ENCODE measurements around the gene SLC2A10.

SLC2A10 gene

DNA sequence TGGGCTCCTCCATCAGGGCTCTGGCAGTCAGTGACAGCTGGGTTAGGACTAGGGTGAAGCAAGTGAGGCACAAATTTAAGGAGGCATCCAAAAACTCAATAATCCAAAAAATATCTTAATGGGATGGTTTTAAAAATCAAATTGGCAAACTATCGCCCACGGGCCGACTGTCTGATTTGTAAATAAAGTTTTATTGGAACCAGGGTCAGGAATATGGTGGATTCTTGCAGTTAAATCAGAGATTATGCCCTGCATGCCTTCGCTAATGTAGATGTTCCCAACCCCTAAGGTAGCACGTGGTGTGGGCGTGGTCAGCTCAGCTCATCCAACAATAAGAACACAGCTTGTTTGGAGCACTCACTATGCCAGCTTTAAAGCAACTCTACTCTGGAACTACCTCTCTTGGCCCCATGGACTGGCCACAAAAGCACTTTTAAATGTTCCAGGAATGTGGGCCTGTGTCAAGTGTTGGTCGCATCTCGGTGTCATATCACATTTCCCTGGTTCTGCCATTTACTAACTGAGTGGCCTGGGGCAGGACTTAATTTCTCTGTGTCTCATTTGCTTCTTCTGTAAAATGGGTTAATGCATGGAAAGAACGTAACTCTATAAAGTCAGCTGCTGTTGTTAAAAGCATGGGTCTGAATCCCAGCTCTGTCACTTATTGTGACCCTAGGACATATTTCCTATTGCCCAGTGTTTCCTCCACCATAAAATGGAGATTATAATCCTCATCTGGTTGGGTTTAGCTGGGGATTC is 27.2 kb upstream of the SLC2A10 start:
- DNase-seq: no peak

GRCh38 chr20:46683011-46683667 is 26.3 kb upstream of the SLC2A10 start:
- DNase-seq: no peak

GRCh38 chr20:46683668-46683938 is 25.8 kb upstream of the SLC2A10 start:
- no peak for DNase-seq

GRCh38 chr20:46683939-46684750 is 25.3 kb upstream of the SLC2A10 start:
- peak; percentile 79 for DNase-seq

DNA sequence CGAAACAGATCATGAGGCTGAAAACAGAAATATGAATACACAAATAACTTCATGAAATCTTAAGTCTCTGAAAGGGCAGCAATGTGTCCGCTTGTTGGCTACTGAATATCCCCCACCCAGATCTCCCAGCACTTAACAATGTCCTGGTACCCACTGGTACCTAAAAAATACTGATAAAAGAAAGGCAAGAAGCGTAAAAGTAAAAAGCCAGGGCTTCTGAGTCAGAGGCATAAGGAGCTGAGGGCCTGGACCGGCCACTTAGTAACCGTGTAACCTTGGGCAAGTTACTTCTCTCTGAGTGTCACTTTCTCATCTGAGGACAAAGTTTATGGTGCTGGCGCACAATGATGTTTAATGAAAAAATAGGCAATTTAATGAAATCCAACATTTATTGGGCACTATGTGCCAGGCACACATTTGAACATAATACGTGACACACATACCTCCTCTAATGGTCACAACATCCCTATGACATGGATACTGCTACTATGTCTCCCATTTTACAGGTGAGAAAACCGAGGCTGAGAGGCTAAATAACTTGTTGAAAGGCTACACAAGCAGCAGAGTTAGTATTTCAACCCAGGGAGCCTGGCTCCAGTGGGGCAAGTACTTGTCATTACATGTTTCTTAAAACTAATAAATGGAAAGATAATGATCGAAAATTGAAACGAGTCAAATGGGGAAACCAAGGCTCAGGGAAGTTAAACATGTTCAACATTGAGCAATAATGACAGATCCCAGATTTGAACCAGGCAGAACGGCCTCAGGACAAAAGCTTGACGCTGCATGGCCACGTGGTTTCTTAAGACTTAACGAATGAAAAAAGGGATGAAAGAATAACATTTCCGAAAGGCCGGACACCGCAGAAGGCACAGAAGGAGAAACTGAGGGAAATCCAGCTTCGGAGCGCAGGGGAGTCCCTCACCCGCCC is 21.0 kb upstream of the SLC2A10 start:
- no peak for DNase-seq

DNA sequence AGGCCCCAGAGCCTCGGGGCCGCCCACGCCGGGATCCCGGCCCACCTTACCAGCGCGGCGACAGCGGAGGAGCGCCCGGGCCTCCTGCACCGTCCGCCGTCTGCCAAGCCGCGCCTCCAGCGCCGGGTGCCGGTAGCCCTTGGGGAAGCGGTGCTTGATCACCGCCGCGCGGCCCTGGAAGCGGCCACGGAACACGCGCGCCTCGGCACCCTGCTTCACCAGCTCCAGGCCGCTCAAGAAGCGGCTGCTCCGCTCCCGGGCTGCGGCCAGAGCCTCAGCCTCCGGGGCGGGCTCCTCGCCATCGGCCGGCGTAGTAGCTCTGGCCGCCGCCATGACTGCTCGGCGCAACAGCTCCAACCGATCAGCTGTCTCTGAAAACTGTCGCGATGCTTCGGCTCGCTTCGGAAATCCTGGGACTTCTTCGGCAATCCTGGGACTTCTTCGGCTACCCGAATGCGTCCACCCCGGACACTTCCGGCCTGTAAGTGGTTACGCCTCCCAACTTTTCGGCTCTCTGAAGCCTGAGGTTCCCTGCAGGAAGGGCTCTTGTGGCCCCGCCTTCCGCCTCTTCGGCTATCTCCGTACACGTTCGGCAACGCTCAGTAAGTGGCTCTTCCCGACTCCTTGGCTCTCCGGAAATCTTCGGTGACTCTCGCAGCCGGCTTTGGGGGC is 20.2 kb upstream of the SLC2A10 start, which contains the start of gene TP53RK:
Gene TP53RK, minus strand, starts transcription at position 363 of the 672 bp plus-strand sequence. Its CDS starts 30 bp downstream, at position 333.
- peak; percentile 100 for DNase-seq

- DNase-seq: no peak
Measured at GRCh38 chr20:46689754-46690085, 19.7 kb upstream of the SLC2A10 start.

DNA sequence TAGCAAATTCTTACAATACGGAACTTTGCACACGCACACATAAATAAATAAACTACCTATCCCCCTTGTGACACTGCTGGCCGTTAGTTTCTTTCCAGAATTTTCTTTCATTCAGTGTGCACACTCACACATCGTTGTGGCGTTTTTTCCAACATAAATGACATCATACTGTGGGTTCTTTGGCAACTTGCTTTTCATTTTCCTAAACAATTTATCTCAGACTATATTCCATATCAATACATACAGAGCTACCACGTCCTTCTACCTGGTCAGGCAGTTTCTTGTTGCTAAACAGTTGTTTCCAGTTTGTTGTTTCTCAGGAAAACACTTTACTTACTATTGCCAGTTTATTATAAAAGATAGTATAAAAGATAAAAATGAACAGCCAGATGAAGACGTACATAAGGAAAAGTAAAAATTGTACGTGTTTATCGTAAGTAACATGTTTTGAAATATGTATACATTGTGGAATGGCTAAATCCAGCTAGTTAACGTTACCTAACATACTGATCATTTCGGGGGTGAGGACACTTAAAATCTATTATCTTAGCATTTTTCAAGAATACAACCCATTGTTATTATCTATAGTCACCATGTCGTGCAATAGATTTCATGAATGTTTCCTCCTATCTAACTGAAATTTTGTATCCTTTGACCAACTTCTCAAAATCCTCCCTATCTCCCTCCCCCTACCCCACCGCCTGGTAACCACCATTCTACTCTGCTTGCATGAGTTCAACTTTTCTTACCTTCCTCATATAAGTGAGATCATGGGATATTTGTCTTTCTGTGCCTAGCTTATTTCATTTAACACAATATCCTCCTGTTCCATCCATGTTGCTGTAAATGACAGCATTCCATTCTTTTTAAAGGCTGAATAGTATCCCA is 19.0 kb upstream of the SLC2A10 start:
- no peak for DNase-seq

GRCh38 chr20:46691196-46691595 is 18.3 kb upstream of the SLC2A10 start:
- no peak for DNase-seq

DNA sequence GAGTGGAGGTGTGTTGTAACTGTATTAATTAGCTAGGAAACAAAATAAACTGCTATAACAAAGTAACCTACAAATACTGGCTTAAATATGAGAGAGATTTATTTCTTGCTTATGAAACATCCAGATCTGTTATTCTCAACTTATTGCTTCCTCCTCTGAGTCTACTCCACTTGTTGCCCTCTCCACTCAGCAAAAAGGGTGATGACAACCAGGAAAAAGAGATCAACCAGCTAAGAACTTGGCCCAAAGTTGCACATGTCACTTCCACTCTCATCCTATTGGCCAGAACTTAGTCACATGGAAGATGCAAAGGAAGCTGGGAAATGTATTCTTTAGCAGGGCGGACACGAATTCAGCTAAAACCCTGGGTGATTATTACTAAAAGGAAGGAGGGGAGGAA is 15.0 kb upstream of the SLC2A10 start:
- peak; percentile 63 for DNase-seq

DNA sequence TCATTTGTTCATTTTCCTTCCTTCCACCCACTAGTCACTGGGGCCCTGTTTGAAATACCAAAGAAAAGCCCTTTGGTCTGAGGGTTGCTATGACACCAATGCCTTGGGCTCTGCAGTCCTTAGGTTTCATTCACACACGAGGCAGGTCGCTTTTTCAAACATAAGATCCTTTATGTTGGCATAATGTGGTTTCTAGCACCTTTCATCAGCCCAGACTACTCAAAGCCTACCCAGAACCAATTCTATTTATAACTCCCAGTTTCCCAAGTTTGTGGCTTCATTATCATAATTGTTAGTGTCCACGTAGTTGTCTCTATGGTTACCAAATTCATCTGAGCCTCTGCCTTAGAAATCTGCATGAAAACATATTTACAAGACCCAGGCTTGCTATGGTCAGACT is 13.6 kb upstream of the SLC2A10 start:
- DNase-seq: peak; percentile 62

DNA sequence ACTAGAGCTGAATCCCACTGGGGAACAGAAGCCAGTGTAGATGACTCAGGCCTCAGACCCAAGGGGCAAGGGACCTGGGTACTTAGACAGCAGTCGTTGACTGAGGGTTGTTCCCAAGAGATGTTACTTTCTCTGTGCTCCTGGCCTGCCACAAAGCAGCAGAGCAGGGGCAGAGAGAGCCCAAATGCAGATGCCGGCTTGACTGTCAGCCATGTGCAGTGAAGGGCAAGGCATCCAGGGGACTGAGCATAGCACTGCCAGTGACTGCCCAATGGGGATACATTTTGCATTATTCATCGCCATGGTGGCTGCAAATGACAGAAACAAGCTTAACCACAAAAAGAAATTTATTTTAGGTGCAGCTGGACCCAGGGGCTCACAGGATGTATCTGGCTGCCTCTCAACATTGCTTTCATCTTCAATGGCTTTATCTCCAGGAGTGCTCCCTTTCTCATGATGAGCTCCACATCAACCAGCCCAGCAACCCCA is 12.6 kb upstream of the SLC2A10 start:
- no peak for DNase-seq

DNA sequence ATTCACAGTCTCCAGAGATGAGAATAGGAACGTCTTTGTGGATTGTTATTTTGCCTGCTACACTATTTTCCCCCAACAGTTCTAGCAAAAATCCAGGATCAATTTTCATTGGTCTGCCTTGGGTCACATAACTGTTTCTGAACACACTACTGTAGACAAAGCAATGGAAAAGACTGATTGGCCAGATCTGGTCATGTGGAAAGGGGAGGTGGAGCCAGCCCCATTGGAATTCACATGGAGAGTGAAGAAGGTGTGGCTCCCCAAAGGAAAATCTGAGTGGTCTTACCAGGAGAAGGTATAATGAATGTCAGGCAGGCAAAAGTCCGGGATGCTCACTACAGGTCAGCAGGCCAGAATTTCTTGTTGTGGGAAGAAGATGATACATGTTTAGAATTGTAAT is 10.7 kb upstream of the SLC2A10 start:
- no peak for DNase-seq

- DNase-seq: peak; percentile 49
Measured at GRCh38 chr20:46699651-46700359, 9.6 kb upstream of the SLC2A10 start.

DNA sequence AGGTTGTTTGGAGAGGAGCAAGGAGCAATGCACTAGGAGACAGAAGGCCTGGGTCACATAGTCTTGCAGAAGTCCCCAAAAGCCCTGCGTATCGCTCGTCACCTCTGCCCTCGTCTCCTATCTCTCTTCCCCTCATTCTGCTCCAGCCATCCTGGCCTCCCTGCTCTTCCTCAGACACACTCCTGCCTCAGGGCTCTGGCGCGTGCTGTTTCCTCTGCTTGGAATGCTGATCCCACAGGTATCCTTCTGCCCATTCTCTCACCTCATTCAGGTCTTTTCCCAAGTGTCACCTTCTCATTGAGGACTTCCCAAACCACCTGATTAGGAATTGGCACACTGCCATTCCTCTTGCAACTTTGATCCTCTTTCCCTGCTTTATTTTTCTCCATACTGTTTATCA is 9.0 kb upstream of the SLC2A10 start:
- no peak for DNase-seq

- no peak for DNase-seq
Measured at GRCh38 chr20:46701057-46701456, 8.4 kb upstream of the SLC2A10 start.

DNA sequence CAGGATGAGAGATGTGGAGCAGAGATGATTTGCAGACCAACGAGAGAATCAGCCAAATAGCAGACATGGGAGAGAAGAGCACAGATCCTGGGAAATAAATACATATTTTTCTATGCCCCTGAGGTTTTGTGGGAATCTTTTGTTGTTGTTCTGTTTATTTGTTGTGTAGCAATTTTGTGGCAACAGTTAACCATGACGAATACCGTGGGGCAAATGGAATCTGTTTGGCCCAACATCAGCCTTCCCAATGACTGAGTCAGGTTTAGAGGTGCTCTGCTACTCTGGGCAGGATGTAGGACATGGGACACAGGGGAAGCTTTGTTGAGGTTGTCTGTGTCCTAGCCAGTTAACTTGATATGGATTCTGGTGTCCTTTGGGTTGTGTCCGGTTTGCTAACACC is 7.9 kb upstream of the SLC2A10 start:
- no peak for DNase-seq

DNA sequence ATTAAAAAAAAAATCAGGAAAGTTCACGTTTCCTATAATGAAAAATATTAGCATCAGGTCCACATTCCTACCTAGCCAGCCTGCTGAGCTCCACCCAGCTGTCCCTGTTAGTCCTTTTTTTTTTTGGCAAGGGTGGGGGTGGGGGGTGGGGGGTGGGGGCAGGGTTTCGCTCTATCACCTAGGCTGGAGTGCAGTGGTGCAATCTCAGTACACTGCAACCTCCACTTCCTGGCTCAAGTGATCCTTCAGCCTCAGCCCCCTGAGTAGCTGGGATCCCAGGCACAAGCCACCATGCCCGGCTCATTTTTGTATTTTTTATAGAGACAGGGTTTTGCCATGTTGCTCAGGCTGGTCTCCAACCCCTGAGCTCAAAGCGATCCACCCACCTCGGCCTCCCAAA is 7.5 kb upstream of the SLC2A10 start:
- no peak for DNase-seq

DNA sequence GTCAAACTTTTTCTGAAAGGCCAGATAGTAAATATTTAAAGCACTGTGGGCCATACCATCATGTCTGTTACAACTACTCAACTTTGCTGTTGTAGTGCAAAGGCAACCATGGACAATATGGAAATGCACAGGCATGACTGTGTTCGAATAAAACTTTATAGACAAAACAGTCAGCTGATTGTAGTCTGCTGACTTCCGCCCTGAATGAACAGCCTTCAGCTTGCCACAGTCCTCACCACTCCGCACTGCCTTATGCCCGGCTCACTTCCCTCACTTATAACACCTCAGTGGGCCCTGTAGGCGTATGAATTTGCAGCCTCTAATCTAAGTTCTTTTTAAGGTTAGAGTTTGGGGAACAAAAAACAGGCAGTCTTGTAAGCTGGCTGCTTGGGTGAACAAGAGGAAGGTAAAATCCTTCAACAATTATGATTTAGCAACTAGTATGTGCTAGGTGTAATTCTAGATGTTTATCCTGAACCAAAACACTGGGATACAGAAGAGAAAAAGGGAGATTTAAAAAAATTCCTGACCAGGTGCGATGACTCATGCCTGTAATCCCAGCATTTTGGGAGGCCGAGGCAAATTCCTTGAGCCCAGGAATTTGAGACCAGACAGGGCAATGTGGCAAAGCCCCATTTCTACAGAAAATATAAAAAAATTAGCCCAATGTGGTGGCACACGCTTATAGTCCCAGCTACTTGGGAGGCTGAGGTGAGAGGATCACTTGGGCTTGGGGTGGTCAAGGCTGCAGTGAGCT is 6.8 kb upstream of the SLC2A10 start:
- DNase-seq: no peak

Data from fibroblast of skin of scalp (primary cell).